NCI-H2171 treated with DMSO at 0.1 percent for 48 hours (cell line): ENCODE data around the gene B4GAT1.
"Not testable (repeated sequence)": the region's sequence is repeated elsewhere in the genome, so short reads cannot be mapped to it uniquely, and the experiment has no call there.

ENCODE experiments used
- DNase-seq: peaks from one replicate; lab custom pipeline; 2025; lab: John Stamatoyannopoulos, UW

Gene B4GAT1

DNA sequence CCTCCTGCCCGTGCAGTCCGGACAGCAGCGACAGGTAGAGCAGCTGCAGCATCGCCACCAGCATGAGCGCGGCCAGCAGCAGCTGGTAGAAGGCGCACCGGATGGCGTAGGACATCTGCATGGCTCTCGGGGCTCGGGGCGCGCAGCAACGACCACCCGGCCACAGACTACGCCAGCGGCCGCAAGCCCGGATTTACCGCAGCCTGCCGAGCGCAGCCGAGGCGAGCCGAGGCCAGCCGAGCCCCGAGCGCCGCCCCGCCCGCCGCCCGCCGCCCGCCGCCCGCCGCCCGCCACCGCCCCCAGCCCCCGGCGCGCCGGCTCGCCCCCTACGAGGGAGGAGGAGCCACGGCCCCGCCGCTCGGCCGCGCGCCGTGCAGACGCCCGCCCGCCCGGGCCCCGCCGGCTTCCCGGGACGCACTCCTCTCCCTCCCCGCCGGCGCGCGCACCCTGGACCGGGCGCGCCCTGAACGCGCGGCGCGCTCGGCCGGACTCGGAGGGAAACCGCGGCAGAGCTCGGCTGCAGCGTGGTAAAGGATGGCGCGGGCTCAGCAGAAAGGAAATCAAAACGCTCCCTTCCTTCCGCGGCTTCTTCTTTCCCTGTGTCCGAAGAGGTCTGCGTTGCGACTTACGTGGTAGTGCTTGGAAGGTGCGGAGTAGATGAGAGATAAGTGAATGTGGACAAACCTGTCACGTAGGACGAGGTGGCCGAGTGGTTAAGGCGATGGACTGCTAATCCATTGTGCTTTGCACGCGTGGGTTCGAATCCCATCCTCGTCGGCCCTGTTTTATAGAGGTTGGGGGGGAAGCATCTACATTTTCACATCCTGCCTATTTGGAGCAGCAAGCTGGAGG is at the start of gene B4GAT1:
TSS of gene B4GAT1 (minus strand) at position 205 of the 852 bp plus-strand sequence. CDS start at position 121, 84 bp downstream.
- peak; percentile 82 for DNase-seq

GRCh38 chr11:66393954-66394353 is 46.5 kb upstream of the B4GAT1 start:
- DNase-seq, result no peak

DNA sequence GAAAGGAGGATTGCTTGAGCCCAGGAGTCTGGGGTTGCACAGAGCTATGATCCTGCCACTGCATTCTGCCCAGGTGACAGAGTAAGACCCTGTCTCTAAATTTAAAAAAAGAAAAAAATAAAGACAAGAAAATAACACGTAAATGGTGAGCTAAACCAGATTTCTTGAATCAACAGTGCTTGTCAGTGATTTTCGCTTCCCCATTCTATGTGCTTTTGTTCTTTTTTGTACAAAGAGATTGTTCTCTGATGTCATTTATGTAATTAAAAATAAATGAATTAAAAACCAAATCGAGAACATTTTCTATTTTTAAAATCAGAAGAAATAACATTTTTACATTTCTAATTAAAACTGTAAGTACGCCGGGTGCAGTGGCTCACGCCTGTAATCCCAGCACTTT is 43.9 kb upstream of the B4GAT1 start:
- DNase-seq, result no peak

- DNase-seq, result peak; percentile 43
Observed at GRCh38 chr11:66388780-66389386, 41.5 kb upstream of the B4GAT1 start.

DNA sequence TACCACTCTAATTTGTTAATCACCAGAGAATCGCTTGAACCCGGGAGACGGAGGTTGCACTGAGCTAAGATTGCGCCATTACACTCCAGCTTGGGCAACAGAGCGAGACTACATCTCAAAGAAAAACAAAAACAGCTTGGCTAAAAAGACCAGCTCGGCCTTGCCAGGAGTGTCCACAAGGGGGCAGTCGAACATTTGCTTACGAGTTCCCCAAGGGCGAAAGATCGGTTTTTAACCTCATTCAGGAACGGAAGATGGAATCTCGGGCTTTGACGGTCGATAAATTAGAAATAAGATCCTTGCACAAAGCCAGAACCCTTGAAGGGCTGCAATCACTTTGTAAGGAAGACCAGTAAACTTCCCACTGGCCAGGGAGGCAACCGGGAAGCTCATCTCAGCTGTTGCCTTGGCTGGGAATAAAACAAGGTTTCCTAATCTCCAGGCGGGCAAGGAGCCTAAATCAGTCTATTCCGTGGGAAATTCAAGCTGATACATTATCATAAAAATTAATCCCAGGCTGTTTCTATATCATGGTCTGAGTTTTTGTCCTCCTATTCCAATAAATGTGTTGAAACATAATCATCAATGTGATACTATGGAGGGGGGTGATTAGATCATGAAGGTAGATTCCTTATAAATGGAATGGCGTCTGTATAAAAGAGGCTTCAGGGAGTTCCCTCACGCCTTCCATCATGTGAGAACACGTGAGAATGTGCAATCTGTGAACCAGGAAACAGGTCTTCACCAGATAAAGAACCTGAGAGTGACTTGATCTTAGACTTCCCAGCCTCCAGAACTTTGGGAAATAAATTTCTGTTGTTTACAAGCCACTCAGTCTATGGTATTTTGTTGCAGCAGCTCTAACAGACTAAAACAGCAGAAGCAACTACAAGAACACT is 39.0 kb upstream of the B4GAT1 start:
- peak; percentile 83 for DNase-seq

GRCh38 chr11:66384316-66384715 is 36.9 kb upstream of the B4GAT1 start:
- not testable (repeated sequence) for DNase-seq

- not testable (repeated sequence) for DNase-seq
Observed at GRCh38 chr11:66380264-66380663, 32.8 kb upstream of the B4GAT1 start.

DNA sequence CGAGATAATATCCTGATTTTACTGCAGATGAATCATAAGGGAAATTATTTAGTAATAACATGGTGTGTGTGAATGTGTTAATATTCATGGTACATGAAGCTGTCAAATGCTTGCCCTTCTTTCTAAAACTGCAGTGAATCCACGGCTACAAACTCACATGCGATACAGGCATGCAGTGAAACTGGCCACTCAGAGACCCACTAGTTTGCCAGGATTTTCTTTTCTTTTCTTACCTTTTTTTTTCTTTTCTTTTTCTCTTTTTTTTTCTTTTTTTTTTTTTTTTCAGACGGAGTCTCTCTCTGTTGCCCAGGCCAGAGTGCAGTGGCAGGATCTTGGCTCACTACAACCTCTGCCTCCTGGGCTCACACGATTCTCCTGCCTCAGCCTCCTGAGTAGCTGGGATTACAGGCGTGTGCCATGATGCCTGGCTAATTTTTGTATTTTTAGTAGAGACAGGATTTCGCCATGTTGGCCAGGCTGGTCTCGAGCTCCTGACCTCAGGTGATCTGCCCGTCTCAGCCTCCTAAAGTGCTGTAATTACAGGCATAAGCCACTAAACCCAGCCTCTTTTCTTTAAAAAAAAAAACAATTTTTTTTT is 26.4 kb upstream of the B4GAT1 start:
- DNase-seq, result not testable (repeated sequence)

DNA sequence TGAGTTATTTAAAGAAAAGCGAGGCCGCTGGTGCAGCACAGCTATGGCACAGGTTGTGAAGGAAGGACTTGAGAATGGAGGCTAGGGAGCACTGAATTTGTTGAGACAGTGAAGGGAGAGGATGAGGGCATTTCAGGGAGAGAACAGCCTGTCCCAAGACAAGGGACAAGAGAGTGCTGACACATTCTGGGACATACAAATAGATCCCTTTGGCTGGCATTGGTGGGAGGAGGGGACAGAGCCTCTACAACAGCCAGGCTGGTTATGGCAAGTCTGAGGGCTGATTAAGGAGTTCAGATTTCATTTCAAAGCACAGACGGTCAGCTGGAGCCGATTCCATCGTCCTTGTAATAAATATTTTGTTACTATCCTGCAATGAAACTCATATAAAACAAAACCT is 25.8 kb upstream of the B4GAT1 start:
- peak; percentile 68 for DNase-seq

DNA sequence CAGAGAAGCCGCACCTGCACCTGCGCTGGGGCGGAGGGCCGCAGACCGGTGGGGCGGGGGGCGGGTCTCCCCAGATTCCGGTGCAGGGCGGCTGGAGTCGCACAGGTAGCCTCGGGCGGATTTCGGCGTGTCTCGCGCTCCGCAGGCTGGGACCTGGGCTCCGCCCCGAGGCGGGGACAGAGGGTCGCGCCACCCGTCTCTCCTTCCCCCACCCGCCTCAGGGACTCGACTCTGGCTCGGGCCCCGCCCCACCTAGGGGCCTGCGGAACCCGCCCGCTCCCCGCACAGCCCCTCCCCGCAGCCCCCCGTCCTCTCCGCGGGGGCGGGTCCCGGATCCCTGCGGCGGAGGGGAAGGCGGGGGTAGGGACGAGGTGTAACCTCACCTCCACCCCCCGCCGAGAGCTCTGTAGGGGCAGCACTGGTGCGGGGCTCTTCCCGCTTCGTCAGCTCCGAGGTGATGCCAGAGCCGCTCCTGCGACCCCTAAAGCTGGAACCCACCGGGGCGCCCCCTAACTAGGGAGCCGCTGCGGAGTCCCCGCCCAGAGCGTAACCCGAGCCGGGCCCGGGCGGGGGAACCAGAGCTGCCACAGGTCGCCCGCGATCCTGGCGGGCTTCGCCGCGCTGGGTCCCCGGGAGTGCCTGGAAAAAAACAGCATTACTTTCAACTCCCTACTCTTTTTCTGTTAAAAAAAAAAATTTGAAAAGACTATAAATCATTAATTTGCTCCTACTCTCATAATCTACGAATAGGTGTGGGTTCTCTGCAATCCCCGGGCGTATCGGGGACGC is 24.4 kb upstream of the B4GAT1 start, which contains the start of gene SLC29A2:
TSS of gene SLC29A2 (minus strand) at position 134 of the 789 bp plus-strand sequence. CDS start 169 bp downstream, outside the sequence.
- DNase-seq, result peak; percentile 94

DNA sequence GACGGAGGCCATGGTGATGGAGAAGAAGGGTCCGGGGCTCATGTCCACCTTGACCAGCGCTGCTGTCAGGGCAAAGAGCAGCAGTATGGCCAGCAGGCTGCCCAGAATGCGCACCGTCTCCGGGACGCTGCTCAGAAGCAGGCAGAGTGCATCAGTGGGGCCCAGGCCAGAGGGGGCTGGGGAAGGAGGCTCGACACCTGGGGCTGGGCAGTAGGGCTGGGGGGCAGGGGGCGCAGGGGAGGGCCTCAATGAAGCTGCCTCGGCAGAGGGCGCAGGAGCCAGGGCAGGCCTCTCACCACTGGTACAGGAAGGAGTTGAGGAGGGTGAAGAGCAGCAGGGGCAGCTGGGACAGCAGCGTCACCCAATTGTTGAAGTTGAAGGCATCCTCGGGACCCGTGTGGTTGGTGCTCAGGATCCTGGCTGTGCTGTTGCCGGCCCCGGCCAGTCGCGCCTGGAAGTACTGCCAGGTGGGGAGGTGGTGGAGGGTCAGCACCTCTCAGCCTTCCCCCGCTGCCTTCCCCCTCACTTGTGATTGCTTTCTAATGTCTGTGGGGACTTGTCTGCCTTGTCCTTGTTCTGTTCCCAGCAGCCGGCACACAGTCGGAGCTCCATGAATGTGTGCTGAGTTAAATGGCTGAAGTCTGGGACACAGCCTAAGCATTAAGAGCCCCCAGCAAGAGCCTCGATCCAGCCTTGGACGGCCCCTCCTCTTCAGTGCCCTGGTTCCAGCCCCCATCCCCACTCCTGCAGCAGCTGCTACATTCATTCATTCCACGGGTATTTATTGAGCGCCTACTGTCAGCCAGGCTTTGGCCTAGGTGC is 21.9 kb upstream of the B4GAT1 start:
- DNase-seq, result no peak

GRCh38 chr11:66368484-66368883 is 21.1 kb upstream of the B4GAT1 start:
- DNase-seq, result no peak

DNA sequence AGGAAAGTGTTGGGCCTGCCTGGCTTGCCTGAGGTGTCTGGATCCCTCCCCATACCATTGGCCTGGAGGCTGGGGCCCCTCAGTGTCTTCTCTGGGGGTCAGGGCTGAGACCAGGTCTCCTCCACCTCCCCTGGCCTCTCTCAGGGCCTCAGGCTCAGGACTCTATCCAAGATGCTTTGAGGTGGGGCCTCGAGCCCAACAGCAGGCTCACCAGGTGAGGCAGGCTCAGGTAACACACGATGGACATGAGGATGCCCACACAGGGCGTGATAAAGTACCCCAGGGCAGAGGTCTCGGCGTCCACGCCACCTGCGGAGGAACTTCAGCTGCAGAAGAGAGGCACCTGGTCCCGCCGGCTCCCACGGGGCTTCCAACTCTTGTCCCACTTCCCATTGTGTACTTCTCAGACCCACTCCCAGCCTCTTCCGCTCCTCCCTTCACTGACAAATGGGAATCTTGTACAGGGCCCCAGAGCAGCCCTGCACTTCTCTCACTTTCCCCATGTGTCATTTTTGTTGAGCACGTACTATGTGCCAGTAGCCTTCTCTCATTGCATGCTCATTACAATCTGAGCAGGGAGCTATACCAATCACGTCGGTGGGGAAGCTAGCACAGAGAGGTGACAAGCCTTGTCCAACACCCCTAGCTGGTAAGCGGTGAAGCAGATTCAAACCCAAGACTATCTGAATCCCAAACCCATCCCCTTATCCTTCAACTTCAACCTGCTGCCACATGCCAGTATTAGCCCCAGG is 20.3 kb upstream of the B4GAT1 start:
- DNase-seq, result no peak

DNA sequence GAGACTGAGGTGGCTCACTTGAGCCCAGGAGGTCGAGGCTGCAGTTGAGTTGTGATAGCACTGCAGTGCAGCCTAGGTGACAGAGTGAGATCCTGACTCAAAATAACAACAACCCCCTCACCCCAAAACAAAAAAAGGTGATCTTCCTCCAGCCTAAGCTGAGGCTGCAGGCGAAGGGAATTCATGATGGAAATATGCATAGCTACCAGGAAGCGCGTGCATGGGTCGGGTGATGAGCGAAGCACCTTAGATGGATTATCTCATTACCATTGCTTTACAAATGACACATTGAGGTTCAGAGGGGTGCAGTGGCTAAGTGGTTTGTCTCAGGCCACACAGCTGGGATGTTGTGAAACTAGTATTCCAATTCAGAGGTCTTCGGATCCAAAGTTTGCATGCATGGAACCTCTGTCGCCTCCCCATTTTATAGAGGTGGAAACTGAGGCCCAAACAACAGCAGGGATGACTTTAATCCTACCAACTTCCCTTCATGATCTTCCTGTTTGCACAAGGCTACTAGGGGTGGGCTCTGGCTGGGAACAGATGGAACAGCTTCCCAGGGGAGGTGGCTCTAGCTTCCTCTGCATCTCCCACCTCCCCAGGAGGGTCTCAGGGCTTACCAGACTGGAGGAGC is 19.5 kb upstream of the B4GAT1 start:
- DNase-seq, result no peak

DNA sequence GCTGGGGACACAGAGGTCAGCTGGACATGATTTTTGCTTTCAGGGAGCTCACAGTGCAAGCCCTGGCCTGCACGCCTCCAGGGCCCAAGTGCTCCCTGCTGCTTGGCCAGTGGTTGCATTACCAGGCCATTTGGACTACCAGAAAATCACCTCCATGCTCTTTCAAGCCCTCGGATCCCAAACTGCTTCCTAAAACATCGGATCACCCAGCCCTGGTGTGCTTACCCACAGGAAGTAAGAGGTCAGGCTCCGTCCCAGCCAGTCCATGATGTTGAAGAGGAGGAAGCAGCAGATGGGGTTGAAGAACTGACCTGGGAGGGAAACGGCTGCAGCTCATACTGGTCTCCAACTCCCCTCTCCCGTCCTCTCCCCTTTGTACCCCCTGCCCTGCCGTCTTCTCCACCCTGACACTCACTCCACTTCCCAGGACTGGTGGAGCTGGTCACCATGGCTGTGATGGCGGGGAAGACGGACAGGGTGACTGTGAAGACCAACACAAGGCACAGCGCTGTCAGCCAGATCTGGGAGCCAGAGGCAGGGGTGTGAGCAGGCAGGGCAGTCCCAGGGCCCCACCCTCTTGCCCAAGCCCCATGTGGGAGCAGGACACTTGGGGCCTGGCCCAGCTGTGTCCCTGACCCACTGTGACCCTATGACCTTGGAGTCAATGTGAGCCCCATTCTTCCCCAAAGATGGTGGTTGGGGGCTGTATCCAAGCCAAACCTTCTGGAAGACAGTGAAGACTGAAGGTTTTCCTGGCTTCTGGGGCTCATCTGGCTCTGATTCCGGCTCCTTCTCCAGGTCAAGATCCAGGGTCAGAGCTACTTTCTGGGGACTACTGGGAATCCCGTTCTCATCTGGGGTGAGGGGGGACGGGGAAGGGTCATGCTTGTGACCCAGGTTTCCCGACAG is 18.5 kb upstream of the B4GAT1 start:
- no peak for DNase-seq

GRCh38 chr11:66365166-66365565 is 17.7 kb upstream of the B4GAT1 start:
- no peak for DNase-seq

- DNase-seq, result no peak
Observed at GRCh38 chr11:66363805-66364535, 16.5 kb upstream of the B4GAT1 start.
